HTR-8/SVneo (cell line): ENCODE results near the gene HIBCH.
"Not testable (repeated sequence)": the region's sequence is repeated elsewhere in the genome, so short reads cannot be mapped to it uniquely, and the experiment has no call there.

Experiments used
- DNase-seq: peaks from one replicate; pipeline ENCODE4 v3.0.0; 2011; ENCODE audit warnings: low spot score, mixed read lengths; ENCODE audit not compliant: insufficient read length
- FAIRE-seq: peaks from 2 replicates; lab custom pipeline; 2011; peaks lifted over from hg19 to GRCh38; lab: Jason Lieb, UNC

Gene HIBCH

DNA sequence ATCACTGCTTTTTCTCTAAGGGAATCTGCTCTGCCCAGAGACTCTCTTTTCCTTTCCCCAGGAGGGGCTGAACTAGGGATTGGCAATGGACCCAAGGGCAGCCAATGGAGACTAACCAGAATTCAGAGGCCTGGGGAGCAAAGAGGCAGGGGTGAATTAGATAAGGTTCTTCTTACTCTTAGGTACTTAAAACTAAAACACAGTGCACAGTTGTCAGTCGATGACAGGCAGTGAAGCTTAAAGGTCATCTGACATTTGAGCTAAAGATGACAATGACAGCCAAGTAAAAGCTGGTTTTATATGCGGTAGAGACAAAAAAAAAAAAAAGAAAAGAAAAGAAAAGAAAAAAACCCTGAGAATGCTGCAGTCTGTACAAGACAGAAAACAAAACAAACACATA lies 57.8 kb downstream of the HIBCH start:
- FAIRE-seq (no peak), DNase-seq (no peak)

DNA sequence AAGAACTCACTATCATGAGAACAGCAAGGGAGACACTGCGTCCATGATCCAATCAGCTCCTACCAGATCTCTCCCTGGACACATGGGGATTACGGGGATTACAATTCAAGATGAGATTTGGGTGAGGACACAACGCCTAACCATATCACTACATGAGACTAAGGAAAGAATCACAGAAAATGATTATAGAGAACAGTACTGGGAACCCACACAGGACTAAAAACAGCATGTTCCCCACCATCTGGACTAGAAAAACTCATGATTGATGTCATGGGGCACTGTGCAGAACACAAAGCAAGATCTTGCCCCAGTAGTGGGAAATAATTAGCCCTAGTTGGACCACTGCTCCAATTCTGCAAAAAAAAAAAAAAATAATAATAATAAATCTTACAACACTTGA lies 63.5 kb downstream of the HIBCH start:
- DNase-seq (no peak), FAIRE-seq (no peak)

DNA sequence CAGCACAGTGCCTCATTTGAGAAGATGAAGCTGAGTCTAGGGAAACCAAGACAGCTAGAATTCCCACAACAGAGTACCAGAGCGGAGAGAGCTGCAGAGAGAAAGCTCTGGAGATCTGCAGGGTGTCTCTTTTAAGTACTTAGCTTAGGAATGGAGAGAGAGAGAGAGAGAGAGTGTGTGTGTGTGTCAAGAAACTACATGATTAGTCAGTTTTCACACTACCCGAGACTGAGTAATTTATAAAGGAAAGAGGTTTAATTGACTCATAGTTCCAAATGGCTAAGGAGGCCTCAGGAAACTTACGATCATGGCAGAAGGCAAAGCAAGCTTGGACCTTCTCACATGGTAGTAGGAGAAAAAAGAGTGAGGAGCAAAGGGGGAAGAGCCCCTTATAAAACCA lies 64.0 kb downstream of the HIBCH start:
- FAIRE-seq (no peak), DNase-seq (no peak)

DNA sequence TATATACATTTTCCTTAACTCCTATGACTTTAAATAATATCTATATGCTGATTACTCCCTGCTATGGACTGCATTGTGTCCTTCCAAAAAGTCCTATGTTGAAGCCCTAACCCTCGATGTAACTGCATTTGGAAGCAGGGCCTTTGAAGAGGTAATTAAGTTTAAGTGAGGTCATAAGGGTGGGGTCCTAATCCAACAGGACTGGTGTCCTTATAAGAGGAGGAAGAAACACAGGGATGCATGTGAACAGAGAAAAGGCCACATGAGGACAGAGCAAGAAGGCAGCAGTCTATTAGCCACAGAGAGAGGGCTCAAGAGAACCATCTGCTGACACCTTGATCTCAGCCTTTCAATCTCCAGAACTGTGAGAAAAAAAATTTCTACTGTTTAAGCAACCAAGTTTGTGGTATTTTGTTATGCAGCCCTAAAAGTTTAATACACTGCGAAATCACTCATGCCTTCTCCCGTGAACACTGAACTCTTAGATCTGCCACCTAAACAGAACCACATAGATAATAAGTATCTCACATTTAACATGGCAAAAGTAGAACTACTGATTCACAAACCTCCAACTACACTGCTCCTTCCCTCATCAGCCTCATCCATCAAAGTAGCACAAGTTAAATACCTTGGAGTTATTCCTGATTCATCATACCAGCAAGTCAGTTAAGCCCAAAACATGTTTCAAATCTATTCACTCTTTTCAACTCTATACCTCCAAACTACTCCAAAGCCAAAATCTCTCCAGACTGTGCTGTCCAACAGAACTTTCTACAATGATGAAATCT lies 65.4 kb downstream of the HIBCH start:
- peak; percentile 9 for FAIRE-seq
- DNase-seq, result no peak

DNA sequence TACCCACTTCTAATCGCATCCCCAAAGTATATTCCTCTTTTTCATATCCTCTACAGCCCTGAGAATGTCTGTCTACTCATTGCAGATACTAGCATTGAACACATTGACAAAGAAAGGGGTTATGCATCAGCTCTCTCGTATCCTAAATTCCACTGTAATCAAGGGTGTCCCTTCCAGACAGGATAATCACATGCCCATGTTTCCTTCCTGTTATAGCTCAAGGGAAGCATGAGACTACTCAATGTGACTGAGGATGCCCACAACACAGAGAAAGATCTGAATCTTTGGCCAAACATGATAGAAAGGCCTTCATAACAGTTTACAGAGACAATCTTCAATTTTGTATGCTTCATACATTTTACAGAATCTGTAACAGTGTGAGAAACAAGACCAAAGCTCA lies 69.2 kb downstream of the HIBCH start:
- no peak for DNase-seq
- FAIRE-seq, result no peak

DNA sequence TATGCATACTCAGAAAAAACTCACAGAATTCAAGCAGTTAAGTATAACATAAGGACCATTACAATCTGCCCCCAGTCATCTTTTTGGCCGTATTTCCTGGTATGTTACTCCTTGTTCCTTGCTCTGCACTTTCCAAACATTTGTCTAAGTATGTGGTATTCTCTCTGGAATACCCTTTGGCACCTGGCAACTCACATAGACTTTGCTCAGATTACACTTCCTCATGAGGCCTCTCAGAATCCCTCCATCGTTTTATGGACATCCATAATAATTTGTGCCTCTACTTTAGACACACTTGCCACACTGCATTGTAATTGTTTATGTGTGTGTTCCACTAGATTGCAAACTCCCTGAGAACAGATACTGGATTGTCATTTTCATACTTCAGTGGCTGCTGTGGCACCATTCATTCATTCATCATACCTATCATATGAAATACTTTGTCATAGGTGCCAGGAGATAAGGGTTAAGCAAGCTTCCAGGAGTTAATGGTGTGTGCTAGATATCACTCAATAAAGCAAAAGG lies 84.0 kb downstream of the HIBCH start:
- FAIRE-seq, result no peak
- no peak for DNase-seq

DNA sequence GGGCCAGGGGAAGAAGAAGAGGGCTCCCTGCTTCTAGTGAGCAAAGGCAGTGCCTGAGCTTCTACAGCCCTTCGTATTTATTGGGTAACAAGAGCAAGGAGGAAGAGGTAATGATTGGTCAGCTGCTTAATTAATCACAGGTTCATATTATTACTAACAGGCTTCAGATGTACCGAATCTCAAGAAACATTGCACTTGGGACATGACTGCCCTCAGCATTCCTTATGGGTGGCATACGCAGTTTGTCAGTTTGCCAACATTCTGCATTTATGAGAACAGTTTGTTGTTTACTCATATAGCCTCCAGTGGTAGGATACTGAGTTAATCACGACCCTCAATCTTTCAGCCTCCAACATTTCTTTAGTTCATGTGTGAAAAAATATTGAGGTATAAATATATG lies 84.5 kb downstream of the HIBCH start:
- FAIRE-seq, result no peak
- DNase-seq, result no peak

DNA sequence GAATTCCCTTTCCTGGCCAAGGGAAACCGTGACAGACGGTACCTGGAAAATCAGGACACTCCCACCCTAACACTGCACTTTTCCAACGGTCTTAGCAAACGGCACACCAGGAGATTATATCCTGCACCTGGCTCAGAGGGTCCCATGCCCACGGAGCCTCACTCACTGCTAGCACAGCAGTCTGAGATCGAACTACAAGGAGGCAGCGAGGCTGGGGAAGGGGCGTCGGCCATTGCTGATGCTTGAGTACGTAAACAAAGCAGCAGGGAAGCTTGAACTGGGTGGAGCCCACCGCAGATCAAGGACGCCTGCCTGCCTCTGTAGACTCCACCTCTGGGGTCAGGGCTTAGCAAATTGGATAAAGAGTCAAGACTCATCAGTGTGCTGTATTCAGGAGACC lies 95.6 kb downstream of the HIBCH start:
- not testable (repeated sequence) for DNase-seq, FAIRE-seq

DNA sequence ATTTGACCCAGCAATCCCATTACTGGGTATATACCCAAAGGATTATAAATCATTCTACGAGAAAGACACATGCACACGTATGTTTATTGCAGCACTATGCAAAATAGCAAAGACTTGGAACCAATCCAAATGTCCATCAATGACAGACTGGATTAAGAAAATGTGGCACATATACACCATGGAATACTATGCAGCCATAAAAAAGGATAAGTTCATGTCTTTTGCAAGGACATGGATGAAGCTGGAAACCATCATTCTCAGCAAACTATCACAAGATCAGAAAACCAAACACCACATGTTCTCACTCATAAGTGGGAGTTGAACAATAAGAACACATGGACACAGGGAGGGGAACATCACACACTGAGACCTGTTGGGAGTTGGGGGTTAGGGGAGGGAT lies 96.9 kb downstream of the HIBCH start:
- not testable (repeated sequence) for DNase-seq

DNA sequence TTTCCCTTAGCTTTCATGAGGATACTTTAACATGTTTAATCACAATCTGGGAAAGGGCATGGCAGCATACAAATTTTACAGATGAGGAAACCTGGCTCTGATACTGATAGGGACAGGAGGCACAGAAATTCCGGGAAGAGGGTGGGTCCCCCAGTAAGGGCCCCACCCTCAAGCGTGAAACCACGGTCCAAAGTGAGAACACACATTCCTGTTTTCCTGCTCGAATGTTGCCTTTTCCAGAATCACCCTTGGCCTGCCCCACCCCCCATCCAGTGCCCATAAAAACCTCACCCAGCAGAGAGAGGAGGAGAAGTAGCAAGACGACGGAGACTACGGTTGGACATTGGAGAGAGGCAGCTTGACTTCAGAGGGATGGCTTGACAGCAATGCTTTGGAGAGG lies 98.2 kb downstream of the HIBCH start:
- no peak for DNase-seq
- FAIRE-seq, result no peak

More for the DNA sequence above, 96.9 kb downstream of the HIBCH start:
- FAIRE-seq, result not testable (repeated sequence)

DNA sequence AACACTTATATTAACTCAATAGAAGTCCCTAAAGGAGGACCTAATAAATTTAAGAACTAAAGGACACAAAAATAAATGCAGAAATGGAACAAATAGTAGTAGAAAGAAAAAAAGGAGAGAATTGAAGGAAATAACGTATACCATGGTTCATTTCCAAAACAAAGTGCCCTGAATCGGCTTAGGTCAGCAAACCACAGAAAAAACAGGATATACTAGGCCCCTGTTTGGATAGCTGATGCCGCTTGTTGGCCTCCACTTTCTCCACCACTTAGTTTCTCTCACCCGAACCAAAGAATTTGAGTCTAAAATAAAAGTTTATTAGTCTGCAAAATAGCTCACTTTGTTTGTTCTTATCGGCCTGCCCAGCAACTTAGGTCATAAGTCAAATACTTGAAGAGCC lies 100.4 kb downstream of the HIBCH start:
- FAIRE-seq, result no peak
- DNase-seq, result no peak

DNA sequence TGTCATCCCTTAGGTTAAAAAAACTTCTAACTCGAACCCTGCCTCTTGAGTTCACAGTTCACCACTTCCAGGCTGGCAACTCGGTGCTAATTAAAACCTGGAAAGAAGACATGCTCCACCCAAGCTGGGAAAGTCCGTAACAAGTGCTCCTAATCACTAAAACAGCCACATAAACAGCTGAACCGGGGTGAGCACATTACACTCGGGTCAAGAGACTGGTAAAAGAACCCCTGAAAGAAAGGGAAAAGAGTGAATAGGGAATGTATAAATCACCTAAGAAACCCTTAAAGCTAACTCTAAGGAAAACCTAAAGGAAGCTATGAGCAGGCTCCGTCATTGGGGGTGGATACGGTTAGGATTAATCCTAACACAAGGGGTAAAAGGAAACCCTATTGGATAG lies 102.0 kb downstream of the HIBCH start:
- no peak for DNase-seq
- no peak for FAIRE-seq

DNA sequence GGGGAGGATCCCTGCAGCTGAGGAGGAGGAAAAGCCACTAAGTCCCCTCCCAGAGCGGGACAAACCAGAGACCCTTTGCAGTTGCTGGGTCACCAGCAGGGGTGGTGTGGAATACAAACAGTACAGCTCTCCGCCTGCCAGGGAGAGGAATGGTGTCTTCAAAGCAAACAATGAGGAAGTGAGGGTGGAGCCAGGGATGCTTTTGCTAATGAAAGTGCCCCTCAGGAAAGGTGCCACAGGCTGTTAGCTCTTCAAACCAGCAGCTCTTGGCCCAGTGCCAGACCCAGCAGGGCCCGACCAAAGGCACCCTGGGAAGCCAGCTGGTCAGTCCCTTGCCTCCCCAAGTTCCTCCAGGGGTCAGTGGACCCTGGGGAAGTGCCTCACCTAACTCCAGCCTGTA lies 102.8 kb downstream of the HIBCH start:
- DNase-seq, result no peak
- no peak for FAIRE-seq

DNA sequence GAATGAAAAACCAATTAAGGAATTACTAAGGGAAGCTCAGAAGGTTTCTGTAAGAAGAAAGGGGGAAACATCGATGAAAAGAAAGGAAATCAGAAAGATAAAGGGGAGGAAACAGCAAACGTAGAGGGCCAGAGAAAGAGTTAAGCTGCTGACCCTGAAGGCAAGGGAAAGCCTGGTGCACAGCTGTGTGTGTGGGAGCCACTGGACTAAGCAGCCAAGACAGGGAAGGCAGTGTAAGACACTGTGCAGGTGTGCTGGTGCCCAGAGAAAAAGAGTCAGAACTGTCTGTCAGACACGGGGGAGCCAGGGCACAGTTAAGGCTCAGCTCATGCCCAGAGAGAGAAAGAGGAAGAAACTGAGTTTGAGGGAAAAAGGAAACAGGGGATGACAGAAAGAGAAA lies 104.0 kb downstream of the HIBCH start:
- no peak for FAIRE-seq
- DNase-seq, result no peak

DNA sequence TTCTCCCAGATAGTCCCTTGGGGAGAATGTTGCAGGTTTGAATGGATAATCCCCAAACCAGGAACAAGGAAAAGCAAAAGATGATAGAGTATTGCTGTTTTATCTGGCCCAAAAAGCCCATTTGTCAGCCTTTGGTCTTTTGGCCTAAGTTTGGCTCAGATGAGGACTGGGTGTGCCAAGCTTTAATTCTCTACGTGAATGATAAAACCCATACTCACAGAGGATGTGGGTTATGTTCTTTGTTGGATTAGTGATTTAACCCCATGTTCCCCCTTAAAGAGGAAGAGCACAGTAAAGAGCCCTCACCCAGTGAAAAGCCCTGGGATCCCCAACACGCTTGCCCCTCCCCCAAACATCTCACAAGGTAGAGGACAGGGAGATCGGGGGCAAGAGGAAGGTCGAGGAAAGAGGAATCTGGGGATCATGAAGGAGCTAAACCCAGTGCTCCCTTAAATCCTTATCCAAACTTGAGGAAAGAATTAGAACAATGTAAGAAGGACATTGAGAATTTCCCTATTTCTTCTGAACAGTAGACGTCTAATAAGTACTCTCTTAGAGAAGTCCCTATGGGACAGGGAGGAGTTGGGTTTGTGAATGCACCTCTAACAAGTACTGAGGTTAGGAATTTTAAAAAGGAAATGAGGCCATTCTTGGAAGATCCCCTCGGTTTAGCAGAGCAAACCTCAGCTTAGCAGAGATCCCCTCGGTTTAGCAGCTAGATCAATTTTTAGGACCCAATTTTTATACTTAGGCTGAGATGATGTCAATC lies 105.0 kb downstream of the HIBCH start:
- no peak for DNase-seq
- no peak for FAIRE-seq

DNA sequence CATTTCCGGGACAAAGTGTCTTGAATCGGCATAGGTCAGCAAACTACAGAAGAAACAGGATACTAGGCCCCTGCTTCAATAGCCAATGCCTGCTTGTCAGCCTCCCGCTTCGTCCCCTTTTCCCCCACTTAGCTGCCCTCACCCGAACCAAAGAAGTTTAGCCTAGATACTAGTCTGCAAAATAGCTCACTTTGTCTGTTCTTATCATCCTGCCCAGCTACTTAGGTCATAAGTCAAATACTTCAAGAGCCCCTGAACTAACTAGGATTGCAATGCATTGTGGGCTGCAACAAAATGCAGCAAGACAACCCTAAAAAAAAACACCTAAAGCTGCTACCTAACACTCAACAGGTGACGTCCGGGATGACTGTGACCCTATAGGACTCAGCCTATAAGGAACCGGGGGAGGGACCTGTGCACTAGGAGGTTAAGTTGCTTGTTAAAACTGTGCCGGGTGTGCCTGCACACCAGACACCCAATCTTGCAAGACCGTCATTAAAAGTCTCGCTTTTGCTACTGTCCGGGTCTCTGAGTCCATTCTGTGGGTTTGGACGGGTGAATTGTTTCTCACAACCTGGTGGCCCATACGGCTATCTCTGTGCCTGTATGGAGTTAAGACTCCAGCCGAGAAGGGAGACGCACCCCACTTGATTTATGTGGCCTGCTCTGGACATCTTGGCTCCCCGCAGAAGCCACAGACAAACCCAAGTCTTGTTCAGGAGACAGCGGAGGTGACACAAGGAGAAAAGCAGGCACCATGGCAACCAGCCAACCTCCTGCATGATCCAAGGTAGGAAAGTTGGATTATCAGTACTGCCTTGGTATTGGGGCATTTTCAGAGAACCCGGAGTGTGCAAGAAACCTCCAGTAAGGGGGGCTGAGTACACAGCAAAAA lies 105.9 kb downstream of the HIBCH start:
- FAIRE-seq (no peak), DNase-seq (no peak)

DNA sequence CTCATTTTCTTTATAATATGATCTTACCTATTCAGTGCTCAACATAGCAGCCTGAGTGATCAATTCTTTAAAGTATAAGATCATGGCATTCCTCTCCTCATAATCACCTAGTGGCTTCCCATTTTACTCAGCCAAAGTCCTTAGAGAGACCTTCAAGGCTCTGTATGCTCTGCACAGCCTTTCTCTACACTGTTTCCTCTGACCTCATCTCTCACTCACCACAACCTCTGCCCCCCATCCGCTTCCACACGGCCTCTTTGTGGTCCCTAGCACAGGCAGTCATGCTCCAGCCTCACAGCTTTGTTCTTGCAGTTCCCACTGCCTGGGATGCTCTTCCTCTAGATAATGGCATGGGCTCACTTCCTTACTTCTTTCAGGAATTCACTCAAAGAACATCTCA lies 109.2 kb downstream of the HIBCH start:
- FAIRE-seq, result no peak
- DNase-seq, result no peak

DNA sequence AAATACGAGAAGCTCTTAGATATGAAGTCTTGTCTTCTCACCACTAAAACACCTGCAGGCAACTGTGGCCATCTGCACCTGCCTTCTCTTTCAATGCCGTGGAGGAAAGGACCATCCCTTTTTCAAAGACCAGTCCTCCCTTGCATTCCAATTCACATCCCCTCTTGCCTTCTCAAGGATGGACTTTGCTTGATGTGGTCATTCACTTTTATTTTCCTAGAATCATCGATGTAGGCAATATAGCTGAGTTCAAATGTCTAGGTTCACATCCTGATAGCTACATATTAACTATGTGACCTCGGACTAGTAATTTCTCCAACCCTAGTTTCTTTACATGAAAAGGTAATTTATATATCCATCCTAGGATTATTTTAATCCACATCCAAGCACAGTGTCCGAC lies 110.1 kb downstream of the HIBCH start:
- DNase-seq (no peak), FAIRE-seq (no peak)

DNA sequence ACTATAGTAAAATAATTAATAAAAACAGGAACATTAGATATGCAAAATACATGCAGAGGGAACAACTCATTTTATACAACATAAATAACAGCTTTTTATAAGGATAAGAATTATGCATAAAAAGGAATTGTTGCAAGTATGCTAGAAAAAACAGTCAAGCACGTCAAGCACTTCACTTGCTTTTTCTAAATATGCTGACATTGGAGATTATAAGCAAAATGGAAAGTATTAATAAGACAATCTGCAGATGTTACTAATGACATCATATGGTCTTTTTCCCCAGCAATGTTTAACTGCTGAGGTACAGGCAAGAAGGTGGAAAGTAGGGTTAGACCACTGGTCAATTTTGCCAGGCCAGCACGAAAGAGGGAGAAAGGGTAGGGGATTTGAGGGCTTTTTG lies 111.7 kb downstream of the HIBCH start:
- FAIRE-seq, result no peak
- DNase-seq, result no peak

DNA sequence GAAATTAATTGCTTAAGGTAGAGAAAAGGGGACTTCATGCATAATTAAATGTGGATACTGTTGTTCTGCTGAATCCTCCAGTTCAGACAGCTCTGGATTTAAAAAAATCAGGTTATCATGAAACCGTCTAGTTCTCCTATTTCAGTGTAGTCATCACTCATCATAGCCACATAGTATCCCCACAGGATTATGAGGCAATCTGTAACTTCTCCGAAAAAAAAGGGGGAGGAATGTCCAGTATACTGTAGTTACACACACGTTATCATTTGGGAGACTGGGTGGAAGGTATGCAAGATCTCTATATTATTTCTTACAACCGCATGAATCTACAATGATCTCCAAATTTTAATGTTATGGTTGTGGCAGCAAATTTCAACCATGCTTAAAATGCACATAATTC lies 114.0 kb downstream of the HIBCH start:
- FAIRE-seq (no peak), DNase-seq (no peak)

DNA sequence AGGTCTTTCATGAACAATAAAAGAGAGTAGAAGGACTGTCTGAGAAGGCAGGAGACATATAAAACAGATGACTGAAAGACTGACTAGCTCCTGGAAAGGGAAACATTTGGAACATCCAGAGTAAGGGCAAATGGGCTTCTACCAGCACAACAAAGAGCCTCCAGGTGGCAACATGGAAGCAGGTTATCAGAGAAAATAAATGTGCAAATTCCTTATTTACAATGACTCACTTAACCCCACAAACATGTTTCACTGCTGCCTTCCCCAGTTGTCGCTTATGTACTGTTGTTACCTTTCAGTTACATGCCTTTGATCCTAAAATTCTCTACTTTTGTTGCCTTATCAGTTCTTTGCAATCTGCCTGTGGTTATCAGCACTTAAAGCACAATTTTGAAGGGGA lies 117.0 kb downstream of the HIBCH start:
- DNase-seq, result no peak
- FAIRE-seq, result no peak
